ENCODE measurements around the gene ZNF217. TPM values are rescaled to one million over a fixed set of nuclear protein-coding genes. Genes with fewer than 3 reads are reported as not detected.
A peak's percentile ranks its signal among the peaks of the same experiment; 100 is the strongest.

ZNF217 gene
- total and polyA plus RNA-seq, 2 donors (not counting 1 experiment from before 2014, with no cell fraction given), result 15.5 to 92.6 TPM

- H3K36me3 ChIP-seq (replicated peaks in 1 of 2; ENCODE audit: control extremely low read depth in 1 of 2, control insufficient read depth in 1 of 2, extremely low read depth in 1 of 2, insufficient read depth in 2 of 2, low read length in 1 of 2), result peaks cover 7 to 87% of the 10 kb centered on the region in 2 experiments
- TF ChIP-seq EZH2 (IDR thresholded peaks at IDR 0.05; ENCODE audit: borderline replicate concordance, insufficient read depth, low read depth, low read length, poor library complexity, severe bottlenecking) (no peak), CTCF (IDR thresholded peaks at IDR 0.05) (no peak)
- no peak overlapping the region for H3K4me2 ChIP-seq (replicated peaks; ENCODE audit: low read depth, low read length, poor library complexity, severe bottlenecking)
- ATAC-seq (ENCODE audit: low read depth), result no peak
- no peaks in the 10 kb centered on the region for H3K9me3 ChIP-seq (ENCODE audit: control extremely low read depth in 1 of 3, control insufficient read depth in 2 of 3, insufficient read depth in 1 of 3, low read length in 2 of 3)
- DNase-seq, result no peak
- Mint-ChIP-seq H3K4me1 (peaks cover 37% of the 10 kb centered on the region), H3K4me3 (no peak overlapping the region), H3K9me3 (ENCODE audit: insufficient read depth) (no peaks in the 10 kb centered on the region), H3K27ac (peak overlapping the region; percentile 1), H3K27me3 (no peaks in the 10 kb centered on the region)
- CTCF ChIA-PET, result interaction anchor here (0.7 to 9.6 kb wide), 4 partner anchors 92 to 342 kb away, joined by 3 to 123 read pairs (median 4); no protein-coding TSS in a partner anchor
- no peak overlapping the region for H3K4me3 ChIP-seq (ENCODE audit: control extremely low read depth in 1 of 5, extremely low read depth in 1 of 5, insufficient read depth in 1 of 5, low read depth in 2 of 5, low read length in 4 of 5)
- intact Hi-C loops (cut with micrococcal nuclease), result loop anchor here (10.0 kb wide), 2 partner anchors 160 to 630 kb away; partner anchors contain the start of gene PFDN4
- no peak overlapping the region for H2AFZ ChIP-seq (ENCODE audit: insufficient read depth, low read depth, low read length, poor library complexity, severe bottlenecking)
- no peaks in the 10 kb centered on the region for H3K27me3 ChIP-seq (replicated peaks in 1 of 4; ENCODE audit: control extremely low read depth in 1 of 4, control insufficient read depth in 3 of 4, insufficient read depth in 4 of 4, low read length in 3 of 4)
- 92% methylated on average over 10 of the region's 14 CpGs for WGBS (ENCODE audit: insufficient coverage)
- peaks cover 64% of the 10 kb centered on the region for H4K20me1 ChIP-seq (ENCODE audit: control insufficient read depth, insufficient read depth, low read length, poor library complexity, severe bottlenecking)
- H3K79me2 ChIP-seq (ENCODE audit: control insufficient read depth, insufficient read depth, low read length), result peaks cover 99% of the 10 kb centered on the region
- H3K27ac ChIP-seq (ENCODE audit: low read length in 2 of 2), result peak overlapping the region in 1 of 2 donors; percentile 24
- POLR2A ChIA-PET, result interaction anchor here (0.7 kb wide), 1 partner anchor 377 kb away, joined by 16 read pairs; no protein-coding TSS in a partner anchor
- no peak overlapping the region for H3K9ac ChIP-seq (ENCODE audit: low read length)
- H3K4me1 ChIP-seq (ENCODE audit: control insufficient read depth in 2 of 2, insufficient read depth in 2 of 2, low read length in 2 of 2), result peaks cover 14 to 19% of the 10 kb centered on the region in 2 donors
Observed at GRCh38 chr20:53574259-53574789, 19.3 kb downstream of the ZNF217 start.

- Mint-ChIP-seq H3K4me1 (peaks cover 27% of the 10 kb centered on the region), H3K4me3 (no peak overlapping the region), H3K27me3 (no peaks in the 10 kb centered on the region), H3K27ac (peak overlapping the region; percentile 32), H3K9me3 (ENCODE audit: insufficient read depth) (no peaks in the 10 kb centered on the region)
- Histone ChIP-seq H3K9ac (ENCODE audit: low read length) (no peak overlapping the region), H3K27me3 (replicated peaks in 1 of 4; ENCODE audit: control extremely low read depth in 1 of 4, control insufficient read depth in 3 of 4, insufficient read depth in 4 of 4, low read length in 3 of 4) (no peaks in the 10 kb centered on the region), H3K79me2 (ENCODE audit: control insufficient read depth, insufficient read depth, low read length) (peaks cover 80% of the 10 kb centered on the region), H2AFZ (ENCODE audit: insufficient read depth, low read depth, low read length, poor library complexity, severe bottlenecking) (no peak overlapping the region), H3K9me3 (ENCODE audit: control extremely low read depth in 1 of 3, control insufficient read depth in 2 of 3, insufficient read depth in 1 of 3, low read length in 2 of 3) (no peaks in the 10 kb centered on the region), H3K4me2 (replicated peaks; ENCODE audit: low read depth, low read length, poor library complexity, severe bottlenecking) (no peak overlapping the region), H3K27ac (ENCODE audit: low read length in 2 of 2) (peak overlapping the region in 1 of 2 donors; percentile 45), H3K4me1 (ENCODE audit: control insufficient read depth in 2 of 2, insufficient read depth in 2 of 2, low read length in 2 of 2) (peaks cover 3 to 8% of the 10 kb centered on the region in 2 donors), H4K20me1 (ENCODE audit: control insufficient read depth, insufficient read depth, low read length, poor library complexity, severe bottlenecking) (peaks cover 64% of the 10 kb centered on the region), H3K36me3 (replicated peaks in 1 of 2; ENCODE audit: control extremely low read depth in 1 of 2, control insufficient read depth in 1 of 2, extremely low read depth in 1 of 2, insufficient read depth in 2 of 2, low read length in 1 of 2) (peaks cover 9 to 84% of the 10 kb centered on the region in 2 experiments), H3K4me3 (ENCODE audit: control extremely low read depth in 1 of 5, extremely low read depth in 1 of 5, insufficient read depth in 1 of 5, low read depth in 2 of 5, low read length in 4 of 5) (no peak overlapping the region)
- ATAC-seq (ENCODE audit: low read depth), result no peak
- ChIA-PET POLR2A (no interaction called here), CTCF (interaction anchor here (0.5 to 0.8 kb wide), 3 partner anchors 35 to 344 kb away, joined by 3 to 6 read pairs (median 3); no protein-coding TSS in a partner anchor)
- TF ChIP-seq EZH2 (IDR thresholded peaks at IDR 0.05; ENCODE audit: borderline replicate concordance, insufficient read depth, low read depth, low read length, poor library complexity, severe bottlenecking) (no peak), CTCF (IDR thresholded peaks at IDR 0.05) (no peak)
- no peak for DNase-seq
- intact Hi-C loops (cut with micrococcal nuclease), result loop anchor here (10.0 kb wide), 2 partner anchors 157 to 633 kb away; partner anchors contain the start of gene PFDN4
- 100% methylated on average over 2 of the region's 10 CpGs for WGBS (ENCODE audit: insufficient coverage)
Observed at GRCh38 chr20:53571555-53572286, 21.9 kb downstream of the ZNF217 start.

Measured in B cell (primary cell).